Forelimb muscle (tissue), 1 donor: ENCODE results near the gene RAD51. TPM values are rescaled to one million over a fixed set of nuclear protein-coding genes. Genes with fewer than 3 reads are reported as not detected.
"Not testable (repeated sequence)": the region's sequence is repeated elsewhere in the genome, so short reads cannot be mapped to it uniquely, and the experiment has no call there.

Source experiments
- DNase-seq: peaks from one replicate; pipeline ENCODE4 v3.0.0-alpha.2; 2013; ENCODE audit warnings: low read depth
- polyA plus RNA-seq: library from polyadenylated mRNA; unstranded; fragments of 120-200 nt; gene quantifications from one replicate; pipeline ENCODE4 v1.2.1, GENCODE V29; 2013; ENCODE audit not compliant: insufficient read length

The RAD51 gene
- 7.0 TPM for polyA plus RNA-seq

DNA sequence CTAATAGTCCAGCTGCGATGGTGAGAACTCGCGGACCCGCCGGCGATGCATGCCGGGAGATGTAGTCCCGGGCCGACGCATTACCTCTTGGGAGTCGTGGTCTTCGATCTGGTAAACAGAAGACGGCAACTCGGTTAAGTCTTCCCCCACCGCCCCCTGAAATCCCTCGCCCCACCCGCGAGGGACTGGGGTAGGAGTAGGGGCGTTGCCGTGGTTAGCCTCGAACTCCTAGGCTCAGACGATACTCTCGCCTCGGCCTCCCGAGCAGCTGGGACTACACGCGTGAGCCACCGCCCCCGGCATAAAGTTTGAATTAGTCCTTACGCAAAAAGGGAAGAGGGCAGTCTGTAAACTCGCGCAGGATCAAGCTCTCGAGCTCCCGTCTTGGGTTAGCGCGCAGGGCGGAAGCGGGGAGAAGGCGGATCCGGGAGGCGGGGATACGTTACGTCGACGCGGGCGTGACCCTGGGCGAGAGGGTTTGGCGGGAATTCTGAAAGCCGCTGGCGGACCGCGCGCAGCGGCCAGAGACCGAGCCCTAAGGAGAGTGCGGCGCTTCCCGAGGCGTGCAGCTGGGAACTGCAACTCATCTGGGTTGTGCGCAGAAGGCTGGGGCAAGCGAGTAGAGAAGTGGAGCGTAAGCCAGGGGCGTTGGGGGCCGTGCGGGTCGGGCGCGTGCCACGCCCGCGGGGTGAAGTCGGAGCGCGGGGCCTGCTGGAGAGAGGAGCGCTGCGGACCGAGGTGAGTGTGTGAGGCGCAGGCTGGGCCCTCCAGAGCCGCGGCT, at the start of gene RAD51:
TSS of gene RAD51 (plus strand) at position 487 of the 781 bp plus-strand sequence. CDS start 3,585 bp downstream, outside the sequence.
- DNase-seq, result peak; percentile 88

DNA sequence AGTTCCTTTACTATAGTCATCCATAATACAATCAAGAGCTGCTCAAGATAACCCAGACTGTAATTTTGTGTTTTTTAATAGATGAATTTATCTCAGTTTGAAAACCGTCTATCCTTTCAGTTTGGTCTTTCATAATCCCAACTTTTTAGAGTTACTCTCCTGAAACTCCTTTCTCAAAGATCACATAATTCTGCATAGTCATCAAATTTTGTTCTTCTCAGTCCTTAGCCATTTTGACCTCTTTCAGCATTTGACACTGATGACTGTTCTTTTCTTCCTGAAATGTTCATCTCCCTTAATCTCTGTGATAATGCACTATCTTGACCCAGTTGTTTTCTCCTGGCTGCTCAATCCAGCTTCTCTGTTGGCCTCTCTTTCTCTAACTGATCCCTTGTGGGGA, 47.5 kb upstream of the RAD51 start:
- no peak for DNase-seq

DNA sequence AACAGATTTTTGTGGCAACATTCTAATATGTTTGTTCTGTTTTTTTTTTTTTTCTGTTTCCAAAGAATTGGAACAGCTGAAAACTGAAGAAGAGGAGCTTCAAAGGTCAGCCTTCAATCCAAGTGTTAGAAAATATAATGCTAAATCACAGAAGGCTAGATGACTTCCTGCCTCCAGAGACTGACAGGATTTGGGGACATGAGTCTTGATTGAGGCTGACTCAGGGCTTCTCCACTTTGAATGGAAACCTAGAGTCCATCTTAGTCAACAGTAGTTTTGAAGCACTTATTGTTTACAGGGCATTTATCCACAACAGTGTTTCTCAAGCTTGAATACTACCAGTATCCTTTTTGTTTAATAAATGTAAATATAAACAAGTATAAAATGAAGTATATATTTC, 44.5 kb upstream of the RAD51 start:
- no peak for DNase-seq

DNA sequence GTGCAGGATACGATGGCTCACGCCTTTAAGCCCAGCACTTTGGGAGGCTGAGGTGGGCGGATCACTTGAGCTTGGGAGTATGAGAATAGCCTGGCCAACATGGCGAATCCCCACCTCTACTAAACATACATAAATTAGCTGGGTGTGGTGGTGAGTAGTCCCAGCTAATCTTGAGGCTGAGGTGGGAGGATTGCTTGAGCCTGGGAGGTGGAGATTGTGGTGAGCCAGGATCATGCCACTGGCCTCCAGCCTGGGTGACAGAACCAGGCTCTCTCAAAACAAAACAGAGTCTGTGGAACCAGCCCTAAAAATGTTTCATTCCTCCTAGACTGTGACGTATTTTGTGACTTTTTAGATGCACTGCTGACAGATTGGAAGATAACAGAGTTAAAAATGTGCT, 34.3 kb upstream of the RAD51 start:
- DNase-seq, result no peak

DNA sequence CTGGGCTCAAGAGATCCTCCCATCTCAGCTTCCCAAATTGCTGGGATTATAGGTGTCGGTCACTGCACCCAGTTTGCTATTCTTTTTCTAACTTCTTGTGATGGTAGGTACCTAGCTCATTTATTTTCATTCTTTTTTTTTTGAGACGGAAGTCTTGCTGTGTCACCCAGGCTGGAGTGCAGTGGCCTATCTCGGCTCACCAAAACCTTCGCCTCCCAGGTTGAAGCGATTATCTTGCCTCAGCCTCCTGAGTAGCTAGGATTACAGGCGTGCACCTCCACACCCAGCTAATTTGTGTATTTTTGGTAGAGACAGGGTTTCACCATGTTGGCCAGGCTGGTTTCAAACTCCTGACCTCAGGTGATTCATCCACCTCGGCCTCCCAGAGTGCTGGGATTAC, 30.1 kb upstream of the RAD51 start:
- DNase-seq, result no peak

DNA sequence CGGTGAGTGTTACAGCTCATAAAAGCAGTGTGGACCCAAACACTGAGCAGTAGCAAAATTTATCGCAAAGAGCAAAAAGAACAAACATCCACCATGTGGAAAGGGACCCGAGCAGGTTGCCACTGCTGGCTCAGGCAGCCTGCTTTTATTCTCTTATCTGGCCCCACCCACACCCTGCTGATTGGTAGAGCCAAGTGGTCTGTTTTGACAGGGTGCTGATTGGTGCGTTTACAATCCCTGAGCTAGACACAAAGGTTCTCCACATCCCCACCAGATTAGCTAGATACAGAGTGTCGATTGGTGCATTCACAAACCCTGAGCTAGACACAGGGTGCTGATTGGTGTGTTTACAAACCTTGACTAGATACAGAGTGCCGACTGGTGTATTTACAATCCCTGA, 18.7 kb upstream of the RAD51 start:
- DNase-seq, result not testable (repeated sequence)

DNA sequence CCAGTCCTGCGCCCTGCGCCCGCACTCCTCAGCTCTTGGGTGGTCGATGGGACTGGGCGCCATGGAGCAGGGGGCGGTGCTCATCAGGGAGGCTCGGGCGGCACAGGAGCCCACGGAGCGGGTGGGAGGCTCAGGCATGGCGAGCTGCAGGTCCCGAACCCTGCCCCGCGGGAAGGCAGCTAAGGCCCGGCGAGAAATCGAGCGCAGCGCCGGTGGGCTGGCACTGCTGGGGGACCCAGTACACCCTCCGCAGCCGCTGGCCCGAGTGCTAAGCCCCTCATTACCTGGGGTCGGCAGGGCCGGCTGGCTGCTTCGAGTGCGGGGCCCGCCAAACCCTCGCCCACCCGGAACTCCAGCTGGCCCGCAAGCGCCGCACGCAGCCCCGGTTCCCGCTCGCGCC, 18.1 kb upstream of the RAD51 start:
- not testable (repeated sequence) for DNase-seq

DNA sequence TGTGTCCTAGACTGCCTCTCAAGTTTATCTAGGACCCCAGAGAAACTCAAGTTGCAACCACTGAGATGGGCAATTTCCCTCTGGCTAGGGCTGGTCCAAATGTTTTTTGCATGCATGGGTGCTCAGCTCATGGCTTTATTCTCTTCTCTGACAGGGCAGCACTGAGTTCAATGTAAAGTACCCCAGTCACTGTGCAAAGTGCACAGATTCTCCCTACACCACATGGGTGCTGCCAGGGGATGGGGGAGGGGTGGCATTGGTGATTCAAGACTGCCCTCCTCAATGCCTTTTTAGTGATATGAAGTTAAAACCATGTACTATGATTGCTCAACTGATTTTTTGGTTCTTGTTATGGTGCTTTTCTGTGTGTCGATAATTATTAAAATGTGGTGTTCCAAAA, 14.8 kb upstream of the RAD51 start:
- no peak for DNase-seq

DNA sequence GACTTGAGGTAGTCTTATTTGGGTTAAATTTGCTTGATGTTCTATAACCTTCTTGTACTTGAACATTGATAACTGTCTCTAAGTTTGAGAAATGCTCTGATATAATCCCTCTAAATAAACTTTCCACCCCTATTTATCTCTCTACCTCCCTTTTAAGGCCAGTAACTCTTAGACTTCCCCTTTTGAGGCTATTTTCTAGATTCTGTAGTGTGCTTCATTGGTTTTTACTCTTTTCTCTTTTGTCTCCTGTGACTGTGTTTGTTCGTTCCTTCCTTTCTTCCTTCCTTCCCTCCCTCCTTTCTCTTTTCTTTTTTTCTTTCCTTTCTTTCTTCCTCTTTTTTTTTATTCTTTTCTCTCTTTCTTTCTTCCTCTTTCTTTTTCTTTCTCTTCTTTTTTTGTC, 14.0 kb upstream of the RAD51 start:
- not testable (repeated sequence) for DNase-seq

DNA sequence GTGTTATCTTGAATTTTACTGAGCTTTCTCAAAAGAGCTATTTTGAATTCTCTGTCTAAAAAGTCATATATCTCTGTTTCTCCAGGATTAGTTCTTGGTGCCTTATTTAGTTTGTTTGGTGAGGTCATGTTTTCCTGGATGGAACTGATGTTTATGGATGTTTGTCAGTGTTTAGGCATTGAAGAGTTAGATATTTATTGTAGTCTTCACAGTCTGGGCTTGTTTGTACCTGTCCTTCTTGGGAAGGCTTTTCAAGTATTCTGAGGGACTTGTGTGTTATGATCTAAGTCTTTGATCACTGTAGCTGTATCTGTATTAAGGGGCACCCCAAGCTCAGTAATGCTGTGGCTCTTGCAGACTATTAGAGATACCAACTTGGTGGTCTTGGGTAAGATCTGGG, 10.6 kb upstream of the RAD51 start:
- no peak for DNase-seq

DNA sequence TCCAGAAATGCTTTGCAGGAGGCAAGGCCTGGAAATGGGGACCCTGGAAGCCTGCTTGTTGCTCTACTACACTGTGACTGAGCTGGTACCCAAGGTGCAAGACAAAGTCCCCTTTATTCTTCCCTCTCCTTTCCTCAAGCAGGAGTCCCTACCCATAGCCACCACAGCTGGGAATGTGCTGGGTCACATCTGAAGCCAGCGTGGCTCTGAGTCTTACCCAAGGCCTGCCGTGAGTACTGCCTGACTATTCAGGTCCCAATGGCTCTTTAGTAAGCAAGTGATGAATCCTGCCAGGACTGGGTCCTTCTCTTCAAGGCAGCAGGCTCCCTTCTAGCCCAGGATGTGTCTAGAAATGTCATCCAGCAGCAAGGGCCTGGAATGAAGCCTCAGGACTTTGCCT, 9.6 kb upstream of the RAD51 start:
- DNase-seq, result no peak

DNA sequence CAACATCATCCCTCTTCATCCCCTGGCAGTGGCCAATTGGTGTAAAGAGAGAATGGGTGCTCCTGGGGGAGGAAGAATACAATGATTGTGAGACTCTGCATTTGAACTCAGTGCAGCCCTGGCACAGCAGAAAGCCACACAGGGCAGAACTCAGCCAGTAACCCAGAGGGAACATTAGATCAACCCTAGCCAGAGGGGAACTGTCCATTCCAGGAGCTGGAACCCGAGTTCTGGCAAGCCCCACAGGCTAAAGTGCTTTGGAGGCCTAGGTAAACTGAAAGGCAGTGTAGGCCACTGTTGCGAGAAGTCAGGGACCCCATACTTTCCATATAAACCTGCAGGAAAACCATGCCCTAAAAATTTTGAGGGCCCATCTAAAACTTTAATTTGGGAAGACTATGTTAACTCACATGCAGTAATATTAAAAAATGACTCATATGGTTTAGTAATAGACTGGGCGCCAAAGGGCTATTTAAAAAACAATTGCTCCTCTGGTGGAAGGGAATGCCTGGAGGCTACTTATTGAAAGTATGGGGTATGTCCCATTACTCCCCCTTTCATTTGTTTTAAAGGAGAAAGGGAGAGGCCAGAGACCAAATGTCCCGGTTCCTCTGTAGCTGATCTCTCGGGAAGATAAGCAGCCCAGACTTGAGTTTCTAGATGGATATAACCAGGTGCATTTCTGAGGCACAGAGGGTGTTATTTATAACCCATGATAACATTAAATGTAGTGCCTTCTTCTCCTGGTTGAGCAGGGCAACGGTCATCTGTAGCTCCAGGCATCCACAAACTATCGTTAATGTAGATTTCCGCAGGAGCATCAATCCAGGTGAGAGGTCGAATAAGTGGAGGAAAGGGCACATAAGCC, 5.8 kb upstream of the RAD51 start:
- DNase-seq, result no peak

DNA sequence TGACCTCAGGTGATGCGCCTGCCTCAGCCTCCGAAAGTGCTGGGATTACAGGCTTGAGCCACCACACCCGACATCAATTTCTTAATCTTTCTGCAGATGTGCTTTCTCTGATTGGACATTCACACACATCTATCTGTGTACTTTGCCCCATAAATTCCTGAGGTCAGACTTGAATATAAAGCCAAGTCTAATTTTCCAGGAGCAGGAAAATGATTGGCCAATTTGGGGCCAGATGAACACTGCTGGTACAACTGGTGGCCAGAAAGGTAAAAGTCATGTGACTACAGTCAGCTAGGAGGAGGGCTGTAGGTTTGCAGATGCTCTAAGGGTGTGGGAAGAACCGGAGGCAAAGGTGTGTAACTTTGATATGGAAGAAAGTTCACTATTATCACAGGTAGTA, 3.2 kb upstream of the RAD51 start:
- no peak for DNase-seq

DNA sequence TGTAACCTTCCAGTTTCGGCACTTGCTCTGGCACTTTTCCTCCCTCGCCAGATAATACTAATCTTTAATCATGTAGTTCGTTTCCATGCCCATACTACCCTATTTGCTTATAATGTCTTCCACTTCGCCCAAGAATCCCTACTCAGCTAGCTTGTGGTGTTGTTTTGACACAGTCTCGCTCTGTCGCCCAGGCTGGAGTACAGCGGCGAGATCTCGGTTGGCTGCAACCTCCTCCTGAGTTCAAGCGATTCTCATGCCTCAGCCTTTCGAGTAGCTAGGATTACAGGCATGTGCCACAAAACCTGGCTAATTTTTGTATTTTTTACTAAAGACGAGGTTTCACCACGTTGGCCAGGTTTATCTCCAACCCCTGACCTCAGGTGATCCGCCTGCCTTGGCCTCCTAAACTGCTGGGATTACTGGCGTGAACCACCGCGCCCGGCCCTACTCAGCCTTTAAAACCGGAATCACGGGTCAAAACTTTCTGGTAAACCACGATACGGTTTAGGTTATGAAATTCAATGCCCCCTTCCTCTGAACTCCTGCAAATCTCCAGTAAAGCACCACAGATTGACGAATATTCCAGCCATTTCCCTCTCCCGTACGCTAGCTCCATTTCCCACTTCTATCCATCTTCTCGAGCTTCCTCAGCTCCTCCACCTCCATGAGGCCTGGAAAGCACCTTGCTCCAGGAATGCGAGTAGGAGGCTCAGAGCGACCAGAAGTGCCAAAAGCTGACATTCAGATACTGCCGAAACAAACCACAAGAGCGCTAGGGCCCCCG, 878 bp upstream of the RAD51 start:
- DNase-seq, result no peak

DNA sequence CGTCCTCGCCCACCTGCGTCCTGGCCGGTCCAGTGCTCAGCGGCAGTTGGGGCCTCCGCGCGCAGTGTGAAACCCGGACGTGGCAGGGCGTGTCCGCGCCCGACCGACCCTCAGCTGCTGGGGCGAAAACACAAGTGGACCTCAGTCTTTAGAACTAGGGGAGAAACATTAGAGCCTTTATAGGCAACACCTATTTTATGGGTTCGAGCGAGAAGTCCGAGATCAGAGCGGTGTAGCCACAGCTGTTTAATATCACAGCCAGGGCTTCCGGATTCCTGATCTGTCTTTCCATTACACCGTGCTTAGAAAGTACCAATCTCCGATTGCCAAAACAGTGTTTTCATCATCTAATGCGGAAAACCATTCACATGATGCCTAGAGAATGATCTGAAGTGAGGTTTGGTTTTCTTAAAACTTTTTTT, 506 bp downstream of the RAD51 start:
- no peak for DNase-seq

DNA sequence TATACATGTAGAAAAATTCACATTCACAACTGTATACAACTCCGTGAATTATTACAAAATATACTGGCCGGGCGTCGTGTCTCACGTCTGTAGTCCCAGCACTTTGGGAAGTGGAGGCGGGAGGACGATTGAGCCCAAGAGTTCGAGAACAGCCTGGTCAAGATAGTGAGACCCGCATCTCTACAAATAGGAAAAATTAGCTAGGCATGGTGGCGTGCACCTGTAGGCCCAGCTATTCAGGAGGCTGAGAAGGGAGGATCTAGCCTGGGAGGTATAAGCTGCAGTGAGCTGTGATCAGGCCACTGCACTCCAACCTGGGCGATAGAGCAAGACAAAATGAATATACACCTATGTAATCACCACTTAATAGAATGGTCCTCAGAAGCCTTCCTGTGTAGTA, 1.3 kb downstream of the RAD51 start:
- DNase-seq, result no peak

DNA sequence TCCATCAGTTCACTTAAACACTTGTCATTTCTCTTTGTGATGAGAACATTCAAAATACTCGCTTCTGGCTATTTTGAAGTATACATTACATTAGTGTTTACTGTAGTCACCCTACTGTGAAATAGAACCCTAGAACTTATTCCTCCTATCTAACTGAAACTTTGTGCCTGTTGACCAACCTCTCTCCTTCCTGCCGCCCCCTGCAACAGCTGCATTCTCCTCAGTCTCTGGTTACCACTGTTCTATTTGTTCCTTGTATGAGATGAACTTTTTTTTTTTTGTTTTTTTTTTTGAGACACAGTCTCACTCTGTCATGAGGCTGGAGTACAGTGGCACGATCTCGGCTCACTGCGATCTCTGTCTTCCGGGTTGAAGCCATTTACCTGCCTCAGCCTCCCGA, 2.9 kb downstream of the RAD51 start:
- no peak for DNase-seq

DNA sequence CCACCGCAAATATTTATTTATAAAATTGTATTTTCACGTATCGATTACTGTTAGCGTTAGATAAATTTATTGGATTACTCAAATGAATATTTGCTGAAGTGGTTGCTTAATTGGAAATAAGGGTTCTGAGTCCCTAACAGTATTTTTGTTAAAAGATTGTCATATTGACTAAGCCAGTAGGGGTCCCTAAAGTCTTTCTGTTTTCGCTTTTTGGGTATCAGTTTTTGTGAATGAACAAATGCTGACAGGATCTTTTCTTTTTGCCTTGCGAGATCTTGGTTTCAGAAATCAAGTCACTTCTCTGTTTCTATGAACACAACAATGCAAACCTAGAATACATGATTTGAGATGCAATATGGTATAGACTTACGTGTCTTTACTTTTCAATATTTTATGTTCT, 7.1 kb downstream of the RAD51 start:
- DNase-seq, result no peak

DNA sequence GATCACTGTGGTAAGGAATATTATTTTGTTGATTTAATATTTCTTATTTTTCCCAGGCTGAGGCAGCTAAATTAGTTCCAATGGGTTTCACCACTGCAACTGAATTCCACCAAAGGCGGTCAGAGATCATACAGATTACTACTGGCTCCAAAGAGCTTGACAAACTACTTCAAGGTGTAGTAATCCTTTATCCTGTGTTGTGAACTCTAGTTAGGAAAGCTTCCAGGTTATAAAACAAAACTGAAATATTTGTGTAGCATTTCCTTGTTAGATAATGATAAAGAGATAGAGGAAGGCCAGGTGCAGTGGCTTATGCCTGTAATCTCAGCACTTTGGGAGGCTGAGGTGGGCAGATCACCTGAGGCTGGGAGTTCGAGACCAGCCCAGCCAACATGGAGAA, 11.1 kb downstream of the RAD51 start:
- DNase-seq, result no peak

DNA sequence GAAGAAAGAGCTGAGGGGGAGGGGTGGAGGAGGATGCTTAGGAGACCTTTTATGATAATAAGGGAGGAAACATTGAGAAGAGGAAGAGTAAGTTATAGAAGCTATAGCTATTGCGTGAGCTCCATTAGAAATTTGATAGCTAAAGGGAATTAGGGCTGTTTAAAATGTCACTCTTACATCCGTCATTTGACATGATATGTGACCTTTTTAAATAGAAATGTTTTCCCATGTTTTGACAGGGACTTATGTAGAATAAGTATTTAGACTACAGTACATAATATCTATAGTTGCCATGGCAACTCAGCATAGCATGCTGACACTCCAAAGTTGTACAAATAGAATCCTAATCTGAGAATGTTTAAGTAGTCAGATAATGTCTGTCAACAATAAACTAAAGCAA, 19.2 kb downstream of the RAD51 start:
- no peak for DNase-seq

DNA sequence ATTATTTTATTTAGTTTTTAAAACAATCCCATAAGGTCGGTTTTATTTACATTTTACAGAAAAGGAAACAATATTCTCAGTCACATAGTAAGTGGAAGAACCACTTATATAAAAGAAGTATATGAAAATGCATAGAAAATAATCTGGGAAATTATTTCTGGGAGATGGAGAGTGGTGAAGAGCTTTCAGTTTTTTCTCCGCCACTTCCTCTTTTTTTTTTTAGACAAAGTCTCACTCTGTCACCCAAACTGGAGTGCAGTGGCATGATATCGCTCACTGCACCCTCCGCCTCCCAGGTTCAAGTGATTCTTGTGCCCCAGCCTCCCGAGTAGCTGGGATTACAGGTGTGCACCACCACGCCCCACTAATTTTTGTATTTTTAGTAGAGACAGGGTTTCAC, 21.2 kb downstream of the RAD51 start:
- no peak for DNase-seq

DNA sequence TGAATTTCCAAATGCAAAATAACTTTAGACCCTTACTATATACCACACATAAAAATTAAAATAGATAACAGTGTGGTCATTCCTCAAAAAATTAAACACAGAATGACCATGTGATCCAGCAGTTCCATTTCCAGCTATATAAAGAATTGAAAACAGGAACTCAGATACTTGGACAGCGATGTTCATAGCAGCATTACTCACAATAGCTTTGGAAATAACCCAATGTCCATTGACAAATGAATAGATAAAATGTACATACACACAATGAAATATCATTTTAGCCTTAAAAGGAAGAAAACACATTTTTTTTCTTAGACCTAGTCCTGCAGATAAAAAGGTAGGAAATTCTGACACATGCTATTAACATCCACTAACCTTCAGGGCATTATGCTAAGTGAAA, 26.7 kb downstream of the RAD51 start:
- no peak for DNase-seq
